ENCODE data around the gene KIF26B. TPM values are rescaled to one million over a fixed set of nuclear protein-coding genes. Genes with fewer than 3 reads are reported as not detected.

KIF26B gene
- polyA plus RNA-seq, 1 donor (not counting 4 experiments of a cell fraction or from before 2014, with no cell fraction given): 0.58 TPM

- DNase-seq (ENCODE audit: low read depth, low spot score): no peak
- H3K9me1 ChIP-seq (ENCODE audit: control insufficient read depth, extremely low read depth, insufficient read depth, low read length): no peaks in the 10 kb centered on the region
- no peaks in the 10 kb centered on the region for H3K4me1 ChIP-seq (ENCODE audit: control insufficient read depth, extremely low read depth, insufficient read depth, low read length)
- dilution Hi-C loops (cut with MboI; ENCODE audit: extremely low pct_ligation_motif_present, low sequenced_read_pairs): no loop called here
- no peaks in the 10 kb centered on the region for H4K20me1 ChIP-seq (ENCODE audit: control insufficient read depth, extremely low read depth, insufficient read depth, low read length)
- H3K27ac ChIP-seq (ENCODE audit: control insufficient read depth, insufficient read depth, low read length): no peak overlapping the region
- H3K79me2 ChIP-seq (ENCODE audit: control insufficient read depth, insufficient read depth, low read length): no peaks in the 10 kb centered on the region
- H2AFZ ChIP-seq (ENCODE audit: control insufficient read depth, low read length): no peak overlapping the region
- no peak overlapping the region for H3K4me3 ChIP-seq (ENCODE audit: control insufficient read depth in 2 of 3, extremely low read depth in 1 of 3, insufficient read depth in 2 of 3, low read depth in 1 of 3, low read length in 3 of 3)
- no peak overlapping the region for H3K9ac ChIP-seq (ENCODE audit: control insufficient read depth, extremely low read depth, insufficient read depth, low read length)
- H3K36me3 ChIP-seq (ENCODE audit: control insufficient read depth in 2 of 2, extremely low read depth in 1 of 2, insufficient read depth in 2 of 2, low read length in 2 of 2): no peaks in the 10 kb centered on the region
- no peaks in the 10 kb centered on the region for H3K27me3 ChIP-seq (ENCODE audit: control insufficient read depth, extremely low read depth, insufficient read depth, low read length)
- TF ChIP-seq EZH2 (IDR thresholded peaks at IDR 0.05; ENCODE audit: low read length): no peak
- no peak for TF ChIP-seq CTCF (optimal IDR thresholded peaks at IDR 0.05 in 1 of 3, IDR thresholded peaks at IDR 0.05 in 1 of 3, conservative IDR thresholded peaks at IDR 0.05 in 1 of 3; ENCODE audit: extremely low read depth in 1 of 3, insufficient read depth in 2 of 3, low read length in 3 of 3)
- no peak overlapping the region for H3K4me2 ChIP-seq (ENCODE audit: control insufficient read depth, extremely low read depth, insufficient read depth, low read depth, low read length)
- FAIRE-seq: no peak
- H3K9me3 ChIP-seq (ENCODE audit: control insufficient read depth, low read depth, low read length): no peaks in the 10 kb centered on the region
Measured at GRCh38 chr1:245588116-245588639, 433.4 kb downstream of the KIF26B start.

- Histone ChIP-seq H3K4me2 (ENCODE audit: control insufficient read depth, extremely low read depth, insufficient read depth, low read depth, low read length) (no peak overlapping the region), H3K79me2 (ENCODE audit: control insufficient read depth, insufficient read depth, low read length) (no peaks in the 10 kb centered on the region), H3K27me3 (ENCODE audit: control insufficient read depth, extremely low read depth, insufficient read depth, low read length) (no peaks in the 10 kb centered on the region), H4K20me1 (ENCODE audit: control insufficient read depth, extremely low read depth, insufficient read depth, low read length) (no peaks in the 10 kb centered on the region), H3K4me3 (ENCODE audit: control insufficient read depth in 2 of 3, extremely low read depth in 1 of 3, insufficient read depth in 2 of 3, low read depth in 1 of 3, low read length in 3 of 3) (no peak overlapping the region), H2AFZ (ENCODE audit: control insufficient read depth, low read length) (no peak overlapping the region), H3K9ac (ENCODE audit: control insufficient read depth, extremely low read depth, insufficient read depth, low read length) (no peak overlapping the region), H3K9me3 (ENCODE audit: control insufficient read depth, low read depth, low read length) (no peaks in the 10 kb centered on the region), H3K27ac (ENCODE audit: control insufficient read depth, insufficient read depth, low read length) (no peak overlapping the region), H3K36me3 (ENCODE audit: control insufficient read depth in 2 of 2, extremely low read depth in 1 of 2, insufficient read depth in 2 of 2, low read length in 2 of 2) (no peaks in the 10 kb centered on the region), H3K9me1 (ENCODE audit: control insufficient read depth, extremely low read depth, insufficient read depth, low read length) (no peaks in the 10 kb centered on the region), H3K4me1 (ENCODE audit: control insufficient read depth, extremely low read depth, insufficient read depth, low read length) (no peaks in the 10 kb centered on the region)
- FAIRE-seq (no peak), DNase-seq (ENCODE audit: low read depth, low spot score) (no peak)
- dilution Hi-C loops (cut with MboI; ENCODE audit: extremely low pct_ligation_motif_present, low sequenced_read_pairs): no loop called here
- TF ChIP-seq EZH2 (IDR thresholded peaks at IDR 0.05; ENCODE audit: low read length) (no peak), CTCF (optimal IDR thresholded peaks at IDR 0.05 in 1 of 3, IDR thresholded peaks at IDR 0.05 in 1 of 3, conservative IDR thresholded peaks at IDR 0.05 in 1 of 3; ENCODE audit: extremely low read depth in 1 of 3, insufficient read depth in 2 of 3, low read length in 3 of 3) (no peak)
Measured at GRCh38 chr1:245589316-245589715, 434.5 kb downstream of the KIF26B start.
